T-cell (primary cell): ENCODE measurements around the gene PRM3. TPM values are rescaled to one million over a fixed set of nuclear protein-coding genes. Genes with fewer than 3 reads are reported as not detected.

Experiments
- ATAC-seq, 4 experiments: fragments of 200-7000 bp in 3 of 4; fragments of 150-1000 bp in 1 of 4; cut with Tn5 transposase; replicated peaks in 1 of 4; 1 replicate in 3 of 4; 2 replicates in 1 of 4; pipeline ENCODE4 v1.10.0; 2021; ENCODE audit warnings: moderate library complexity in 3 of 4, mild to moderate bottlenecking in 2 of 4, moderate number of reproducible peaks in 1 of 4
- CTCF ChIA-PET, 2 donors: fragments of 300-600 bp; sonication (Branson Sonifier 250); formaldehyde crosslinking; loops; one replicate each; lab custom pipeline; 2022; ENCODE audit warnings: antibody characterized with exemption in 2 of 2; lab: Charles Lee
- POLR2A ChIA-PET, 2 donors: fragments of 300-600 bp; sonication (Branson Sonifier 250); formaldehyde crosslinking; loops; one replicate each; lab custom pipeline; 2022; ENCODE audit warnings: antibody characterized with exemption in 2 of 2; lab: Charles Lee
- DNase-seq, 35 experiments: peaks; one replicate each; pipeline versions ENCODE4 v3.0.0 to v3.0.0-alpha.2; 2013 to 2023
- H3K27ac ChIP-seq: one replicate; pipeline ENCODE4 v1.5.1; 2013; ENCODE audit warnings: low read length
- H3K27me3 ChIP-seq, 2 experiments: replicated peaks in 1 of 2; 1 replicate in 1 of 2; 2 replicates in 1 of 2; pipeline versions ENCODE4 v1.6.1 to v1.7.0; 2013; ENCODE audit warnings: low read length in 1 of 2, mixed read lengths in 1 of 2; ENCODE audit not compliant: control insufficient read depth in 2 of 2, insufficient read depth in 2 of 2; ENCODE audit errors: extremely low read depth in 1 of 2
- H3K36me3 ChIP-seq, 2 donors: 1 replicate in 1 of 2; 2 replicates in 1 of 2; pipeline versions ENCODE4 v1.6.1 to v1.7.0; 2013; ENCODE audit warnings: low read length in 1 of 2; ENCODE audit not compliant: control insufficient read depth in 2 of 2, insufficient read depth in 1 of 2; ENCODE audit errors: extremely low read depth in 1 of 2
- H3K4me1 ChIP-seq, 2 experiments: 1 replicate in 1 of 2; 2 replicates in 1 of 2; pipeline versions ENCODE4 v1.6.1 to v1.7.0; 2013; ENCODE audit warnings: low read length in 2 of 2, mixed read lengths in 1 of 2; ENCODE audit not compliant: insufficient read depth in 2 of 2, control insufficient read depth in 1 of 2; ENCODE audit errors: extremely low read depth in 1 of 2
- H3K4me3 ChIP-seq, 2 donors: 1 replicate in 1 of 2; 2 replicates in 1 of 2; pipeline versions ENCODE4 v1.5.1 to v1.7.0; 2013; ENCODE audit warnings: mild to moderate bottlenecking in 2 of 2, low read length in 1 of 2, moderate library complexity in 1 of 2; ENCODE audit not compliant: control insufficient read depth in 1 of 2; ENCODE audit errors: extremely low read depth in 1 of 2
- H3K9me3 ChIP-seq: 2 replicates; pipeline ENCODE4 v1.7.0; 2013
- H3K27ac Mint-ChIP-seq, 2 donors: one replicate each; pipeline ENCODE4 v1.8.0; 2020 to 2021; ENCODE audit warnings: mild to moderate bottlenecking in 2 of 2, mixed read lengths in 2 of 2
- H3K27me3 Mint-ChIP-seq, 2 donors: one replicate each; pipeline ENCODE4 v1.8.0; 2021 to 2022; ENCODE audit warnings: mixed read lengths in 2 of 2
- H3K36me3 Mint-ChIP-seq: one replicate; pipeline ENCODE4 v1.8.0; 2021; ENCODE audit warnings: mixed read lengths
- H3K4me1 Mint-ChIP-seq, 3 donors: one replicate each; pipeline ENCODE4 v1.8.0; 2020 to 2022; ENCODE audit warnings: mixed read lengths in 3 of 3, mild to moderate bottlenecking in 1 of 3
- H3K4me3 Mint-ChIP-seq, 3 donors: one replicate each; pipeline ENCODE4 v1.8.0; 2020 to 2022; ENCODE audit warnings: mild to moderate bottlenecking in 3 of 3, mixed read lengths in 3 of 3, moderate library complexity in 3 of 3
- H3K9me3 Mint-ChIP-seq, 3 donors: one replicate each; pipeline ENCODE4 v1.8.0; 2020 to 2022; ENCODE audit warnings: mixed read lengths in 3 of 3
- WGBS: methylation state at CpG from one replicate; pipeline ENCODE4 v1.1.5; 2013; ENCODE audit warnings: missing lambda C conversion rate; ENCODE audit not compliant: insufficient coverage; 5-methylcytosine and 5-hydroxymethylcytosine counted together
- total RNA-seq, 35 experiments: library from RNA in 6 of 35; stranded (reverse) in 6 of 35; fragments of 120-200 nt in 1 of 35; gene quantifications; one replicate each; pipeline versions ENCODE4 v1.2.1 to v1.2.4 and lab custom pipeline; 2013 to 2026

The PRM3 gene
- total RNA-seq, 5 donors from 2014 or later (not counting 1 experiment from before 2014, with no cell fraction given) = not detected

DNA sequence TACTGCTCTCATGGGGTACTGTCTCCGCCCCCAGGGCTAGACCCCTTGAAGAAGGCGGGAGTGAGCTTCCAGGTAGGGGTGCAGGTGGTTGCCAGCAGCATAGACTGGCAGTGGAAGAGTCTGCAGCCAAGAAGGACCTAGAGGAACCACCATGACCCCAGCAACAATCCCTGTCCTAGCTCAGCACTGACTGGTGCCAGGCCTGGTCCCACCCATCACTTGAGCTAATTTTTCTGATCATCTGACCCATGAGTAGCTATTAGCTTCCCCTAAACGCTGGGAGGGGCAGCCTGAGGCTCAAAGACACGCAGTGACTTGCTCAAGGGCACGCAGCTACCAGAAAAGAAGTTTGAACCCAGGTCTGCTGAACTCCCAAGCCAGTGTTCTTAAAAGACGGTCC lies 945 bp downstream of the PRM3 start:
- no peaks in the 10 kb centered on the region for H3K4me1 Mint-ChIP-seq
- ChIA-PET CTCF (no interaction called here), POLR2A (interaction anchor here in 1 of 2 donors (0.5 kb wide), 1 partner anchor 155 kb away, joined by 4 read pairs; no protein-coding TSS in a partner anchor)
- Histone ChIP-seq H3K27ac (no peak overlapping the region), H3K4me3 (no peak overlapping the region), H3K36me3 (no peaks in the 10 kb centered on the region), H3K9me3 (no peaks in the 10 kb centered on the region), H3K27me3 (peaks cover 0 to 12% of the 10 kb centered on the region in 2 experiments), H3K4me1 (no peaks in the 10 kb centered on the region)
- no peaks in the 10 kb centered on the region for H3K9me3 Mint-ChIP-seq
- no peak overlapping the region for H3K4me3 Mint-ChIP-seq
- ATAC-seq (no peak), DNase-seq (no peak)
- no peaks in the 10 kb centered on the region for H3K36me3 Mint-ChIP-seq
- WGBS = 83% methylated on average over 6 of the region's 6 CpGs
- H3K27ac Mint-ChIP-seq = no peak overlapping the region
- H3K27me3 Mint-ChIP-seq = no peaks in the 10 kb centered on the region

DNA sequence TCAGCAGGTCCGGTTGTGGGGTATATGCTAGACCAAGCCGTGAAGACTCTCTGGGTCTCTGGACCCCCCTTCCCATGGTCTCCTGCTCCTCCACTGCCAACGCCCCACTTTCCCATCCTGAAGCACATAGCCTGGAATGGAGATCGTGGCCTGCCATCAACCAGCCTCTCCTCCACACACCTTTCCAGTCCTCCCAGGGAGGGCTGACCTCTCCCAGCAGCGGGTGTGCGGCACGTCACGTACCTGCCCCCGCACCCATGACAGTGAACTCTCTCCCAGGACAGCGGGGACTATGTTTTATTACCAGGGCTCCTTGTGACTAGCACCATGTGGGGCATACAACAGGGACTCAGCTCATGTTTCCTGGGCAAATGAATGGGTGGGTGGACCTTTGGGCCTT lies 1.8 kb downstream of the PRM3 start:
- peaks cover 0 to 5% of the 10 kb centered on the region in 2 experiments for H3K27me3 ChIP-seq
- ChIA-PET POLR2A (no interaction called here), CTCF (no interaction called here)
- no peak for ATAC-seq
- Mint-ChIP-seq H3K9me3 (no peaks in the 10 kb centered on the region), H3K4me3 (no peak overlapping the region), H3K4me1 (no peaks in the 10 kb centered on the region), H3K27ac (no peak overlapping the region), H3K36me3 (no peaks in the 10 kb centered on the region), H3K27me3 (no peaks in the 10 kb centered on the region)
- no peaks in the 10 kb centered on the region for H3K36me3 ChIP-seq
- H3K9me3 ChIP-seq = no peaks in the 10 kb centered on the region
- 86% methylated on average over 5 of the region's 10 CpGs for WGBS
- no peak overlapping the region for H3K27ac ChIP-seq
- DNase-seq = no peak
- H3K4me1 ChIP-seq = no peaks in the 10 kb centered on the region
- H3K4me3 ChIP-seq = no peak overlapping the region

DNA sequence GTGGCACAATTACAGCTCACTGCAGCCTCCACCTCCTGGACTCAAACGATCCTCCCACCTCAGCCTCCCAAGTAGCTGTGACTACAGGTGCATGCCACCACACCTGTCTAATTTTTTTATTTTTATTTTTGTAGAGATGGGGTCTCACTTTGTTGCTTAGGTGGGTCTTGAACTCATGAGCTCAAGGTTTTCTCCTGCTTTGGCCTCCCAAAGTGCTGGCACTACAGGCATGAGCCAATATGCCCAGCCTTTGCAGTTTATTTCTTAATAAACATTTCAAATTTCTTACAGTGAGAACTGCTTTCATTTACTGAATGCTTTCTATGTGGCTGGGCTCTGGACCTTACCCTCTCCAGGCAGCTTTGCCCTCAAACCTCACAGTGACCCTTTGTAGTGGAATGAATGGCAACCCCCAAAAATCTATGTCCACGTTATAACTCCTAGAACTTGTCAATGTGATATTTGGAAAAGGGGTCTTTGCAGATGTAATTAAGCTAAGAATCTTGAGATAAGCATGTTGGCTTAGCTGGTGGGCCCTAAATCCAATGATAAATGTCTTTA lies 2.7 kb downstream of the PRM3 start:
- Histone ChIP-seq H3K27ac (no peak overlapping the region), H3K9me3 (no peaks in the 10 kb centered on the region), H3K4me1 (no peaks in the 10 kb centered on the region), H3K36me3 (no peaks in the 10 kb centered on the region), H3K27me3 (peaks cover 0 to 4% of the 10 kb centered on the region in 2 experiments), H3K4me3 (no peak overlapping the region)
- CTCF ChIA-PET = interaction anchor here in 1 of 2 donors (0.6 kb wide), 1 partner anchor 9 kb away, joined by 6 read pairs; no protein-coding TSS in a partner anchor
- Mint-ChIP-seq H3K36me3 (no peaks in the 10 kb centered on the region), H3K4me1 (no peaks in the 10 kb centered on the region), H3K27me3 (no peaks in the 10 kb centered on the region), H3K27ac (no peak overlapping the region), H3K9me3 (no peaks in the 10 kb centered on the region), H3K4me3 (no peak overlapping the region)
- no CpG with 5 or more reads among the region's 2 CpGs for WGBS
- DNase-seq (no peak), ATAC-seq (no peak)
- POLR2A ChIA-PET = no interaction called here

DNA sequence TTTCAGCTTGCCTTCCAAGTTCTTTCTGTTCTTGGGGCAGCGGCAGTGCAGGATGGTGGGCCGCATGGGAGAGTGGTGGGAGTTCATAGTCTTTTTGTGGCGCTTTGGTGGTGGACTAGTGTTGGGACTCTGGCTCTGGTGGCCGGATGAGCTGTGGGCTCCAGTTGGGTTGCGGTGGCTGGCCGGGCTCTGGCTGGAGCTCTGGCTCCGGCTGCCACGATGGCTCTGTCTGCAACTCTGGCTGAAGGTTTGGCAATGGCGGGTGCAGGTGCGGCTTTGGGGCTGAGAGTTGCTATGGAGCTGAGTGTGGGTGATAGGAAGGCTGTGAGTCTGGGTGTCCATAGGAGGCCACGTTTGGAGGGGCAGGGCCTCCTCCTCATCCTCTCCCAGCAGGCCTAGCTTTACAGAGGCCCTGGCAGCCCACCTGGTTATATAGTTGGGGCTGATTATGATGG lies 4.5 kb downstream of the PRM3 start, which contains the start of gene TNP2:
TSS of gene TNP2 (minus strand) at position 405 of the 455 bp plus-strand sequence. CDS start at position 342, 63 bp downstream.
- Histone ChIP-seq H3K9me3 (no peaks in the 10 kb centered on the region), H3K36me3 (no peaks in the 10 kb centered on the region), H3K27ac (no peak within 1 kb of the TSS), H3K4me3 (no peak within 1 kb of the TSS), H3K4me1 (peaks cover 5 to 7% of the 10 kb centered on the region in 2 experiments), H3K27me3 (no peaks in the 10 kb centered on the region)
- CTCF ChIA-PET = interaction anchor here in 1 of 2 donors (1.2 kb wide), 1 partner anchor 139 kb away, joined by 3 read pairs; no protein-coding TSS in a partner anchor
- ATAC-seq (no peak), DNase-seq (no peak)
- POLR2A ChIA-PET = no interaction called here
- Mint-ChIP-seq H3K27me3 (no peaks in the 10 kb centered on the region), H3K4me1 (peaks cover 8 to 13% (median 8%) of the 10 kb centered on the region in 3 donors), H3K27ac (no peak within 1 kb of the TSS), H3K9me3 (no peaks in the 10 kb centered on the region), H3K36me3 (no peaks in the 10 kb centered on the region), H3K4me3 (no peak within 1 kb of the TSS)
- WGBS = 98% methylated on average over 6 of the region's 11 CpGs

DNA sequence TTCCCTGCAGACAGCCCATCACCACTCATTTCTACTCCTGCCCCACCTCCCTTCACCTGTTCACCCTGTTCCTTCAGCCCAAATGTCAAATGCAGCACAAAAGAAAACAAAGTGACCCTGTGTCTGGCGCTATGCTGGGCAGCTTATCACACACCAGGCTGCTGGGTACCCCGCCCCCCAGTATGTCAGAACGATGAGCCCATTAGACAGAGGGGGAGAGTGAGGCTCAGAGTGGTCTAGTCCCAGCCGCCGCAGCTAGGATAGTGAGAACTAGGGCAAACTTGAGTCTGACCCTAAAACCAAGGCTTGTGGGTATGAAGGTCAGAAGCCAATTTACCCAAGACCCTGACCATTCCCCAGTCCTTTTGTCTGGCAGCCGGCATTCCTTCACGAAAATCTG lies 8.3 kb downstream of the PRM3 start:
- H3K27me3 Mint-ChIP-seq = no peaks in the 10 kb centered on the region
- Histone ChIP-seq H3K4me3 (no peak overlapping the region), H3K27ac (no peak overlapping the region), H3K9me3 (no peaks in the 10 kb centered on the region), H3K27me3 (no peaks in the 10 kb centered on the region), H3K36me3 (no peaks in the 10 kb centered on the region), H3K4me1 (peaks cover 20 to 22% of the 10 kb centered on the region in 2 experiments)
- no peak overlapping the region for H3K4me3 Mint-ChIP-seq
- no peak for ATAC-seq
- 100% methylated on average over 5 of the region's 7 CpGs for WGBS
- H3K9me3 Mint-ChIP-seq = no peaks in the 10 kb centered on the region
- H3K36me3 Mint-ChIP-seq = no peaks in the 10 kb centered on the region
- H3K27ac Mint-ChIP-seq = peak overlapping the region in 1 of 2 donors; percentile 95
- H3K4me1 Mint-ChIP-seq = peaks cover 23 to 28% (median 24%) of the 10 kb centered on the region in 3 donors
- no peak for DNase-seq
- ChIA-PET POLR2A (no interaction called here), CTCF (no interaction called here)

DNA sequence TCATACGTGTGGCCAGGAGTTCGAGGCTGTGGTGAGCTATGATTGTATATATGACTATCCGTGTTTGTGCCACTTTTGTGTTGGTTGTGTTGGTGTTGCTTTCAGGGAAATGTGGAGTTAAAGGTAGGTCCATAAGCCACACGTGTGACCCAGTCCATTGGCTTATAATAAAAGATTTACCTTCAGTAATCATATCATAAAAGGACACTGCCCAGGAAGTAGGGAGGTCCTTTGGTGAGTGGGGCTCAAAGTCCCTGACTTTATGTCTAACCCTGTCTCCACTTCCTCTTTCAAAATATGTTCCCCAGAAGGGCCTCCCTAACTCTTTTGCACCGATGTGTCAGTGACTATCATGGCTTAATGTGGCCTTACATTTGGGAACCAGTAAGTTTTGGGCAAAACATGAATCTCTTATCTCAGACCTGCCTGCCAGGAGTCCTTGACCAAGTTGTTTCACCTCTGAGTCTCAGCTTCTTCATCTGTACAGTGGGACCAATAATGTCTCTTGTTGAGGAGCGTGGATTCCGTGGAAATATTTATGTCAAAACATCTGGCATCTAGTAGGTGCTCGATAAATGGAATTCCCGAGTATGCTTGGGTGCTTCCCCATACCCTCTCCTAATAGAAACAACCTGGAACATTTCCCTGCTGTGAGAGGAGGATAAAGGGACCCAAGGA lies 9.1 kb downstream of the PRM3 start:
- Mint-ChIP-seq H3K36me3 (no peaks in the 10 kb centered on the region), H3K4me3 (peak overlapping the region; percentile 26 to 48 (median 42))
- POLR2A ChIA-PET = interaction anchor here in 1 of 2 donors (0.6 to 1.6 kb wide), 2 partner anchors 39 to 307 kb away, joined by 3 to 4 read pairs; no protein-coding TSS in a partner anchor

More for the DNA sequence above, 9.1 kb downstream of the PRM3 start:
- H3K27me3 Mint-ChIP-seq = no peaks in the 10 kb centered on the region
- 33% methylated on average over 2 of the region's 9 CpGs for WGBS
- peak in 2 of 4 experiments; percentile 26 to 27 for ATAC-seq
- CTCF ChIA-PET = interaction anchor here in 1 of 2 donors (1.0 kb wide), 1 partner anchor 9 kb away, joined by 5 read pairs; no protein-coding TSS in a partner anchor
- DNase-seq = no peak
- no peaks in the 10 kb centered on the region for H3K27me3 ChIP-seq
- peak overlapping the region; percentile 13 for H3K27ac ChIP-seq
- H3K36me3 ChIP-seq = no peaks in the 10 kb centered on the region
- peaks cover 27 to 32% (median 31%) of the 10 kb centered on the region in 3 donors for H3K4me1 Mint-ChIP-seq
- H3K9me3 Mint-ChIP-seq = no peaks in the 10 kb centered on the region
- H3K9me3 ChIP-seq = no peaks in the 10 kb centered on the region
- H3K4me1 ChIP-seq = peaks cover 20 to 24% of the 10 kb centered on the region in 2 experiments
- peak overlapping the region; percentile 94 to 95 for H3K27ac Mint-ChIP-seq
- no peak overlapping the region for H3K4me3 ChIP-seq
